C4-2B (cell line): ENCODE data around the gene NCOA1.

ENCODE experiments used
- CTCF ChIP-seq: fragments of 450-650 bp; conservative IDR thresholded peaks from 2 replicates; pipeline ENCODE4 v1.5.1; 2017; ENCODE audit warnings: mild to moderate bottlenecking
- ZFX ChIP-seq: fragments of 450-650 bp; IDR thresholded peaks from 2 replicates; pipeline ENCODE4 v1.6.1; 2017

GRCh38 chr2:24659862-24660261 is 168.8 kb downstream of the NCOA1 start:
- TF ChIP-seq CTCF: no peak
- TF ChIP-seq ZFX: no peak
